Islet of Langerhans (tissue), 1 donor: ENCODE measurements around the gene KIF20B.
"Not testable (repeated sequence)": the region's sequence is repeated elsewhere in the genome, so short reads cannot be mapped to it uniquely, and the experiment has no call there.

ENCODE experiments used
- FAIRE-seq: peaks from one replicate; lab custom pipeline; 2011; peaks lifted over from hg19 to GRCh38; lab: Jason Lieb, UNC

The KIF20B gene

DNA sequence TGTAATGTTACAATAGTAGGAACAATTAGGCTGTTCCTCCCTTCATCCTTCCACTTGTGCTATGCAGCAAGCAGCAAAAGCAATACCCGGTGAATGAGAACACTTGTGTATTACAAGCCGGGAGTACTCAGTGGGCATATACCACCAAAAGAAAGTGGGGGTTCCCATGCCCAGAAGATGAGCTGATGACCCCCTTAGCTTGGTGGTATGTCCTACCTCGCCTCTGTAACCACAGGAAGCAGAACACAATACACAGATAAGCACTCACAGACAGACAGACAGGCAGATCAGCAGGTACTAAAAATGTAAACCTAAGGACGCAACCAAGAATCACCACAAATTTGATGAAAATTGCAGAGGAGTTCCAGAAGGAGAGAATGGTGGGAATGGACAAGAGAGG, 15.5 kb upstream of the KIF20B start:
- no peak for FAIRE-seq

DNA sequence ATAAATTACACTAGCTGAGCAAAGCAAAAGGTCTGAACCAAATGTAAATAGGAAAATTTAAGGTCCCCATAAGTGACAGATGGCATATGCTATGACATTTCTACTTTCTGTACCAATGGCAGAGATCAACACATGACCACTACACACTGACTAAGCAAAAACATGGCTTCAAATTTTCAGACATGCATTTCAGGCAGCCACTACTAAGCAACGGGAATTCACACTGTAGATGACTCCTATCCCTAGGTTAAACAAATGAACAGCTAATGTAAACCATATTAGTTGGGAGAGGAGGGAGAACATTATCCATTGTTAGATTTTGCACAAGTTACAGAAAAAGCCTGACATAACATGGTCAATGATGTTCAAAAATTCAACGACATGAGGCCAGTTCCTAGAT, 11.4 kb upstream of the KIF20B start:
- no peak for FAIRE-seq

DNA sequence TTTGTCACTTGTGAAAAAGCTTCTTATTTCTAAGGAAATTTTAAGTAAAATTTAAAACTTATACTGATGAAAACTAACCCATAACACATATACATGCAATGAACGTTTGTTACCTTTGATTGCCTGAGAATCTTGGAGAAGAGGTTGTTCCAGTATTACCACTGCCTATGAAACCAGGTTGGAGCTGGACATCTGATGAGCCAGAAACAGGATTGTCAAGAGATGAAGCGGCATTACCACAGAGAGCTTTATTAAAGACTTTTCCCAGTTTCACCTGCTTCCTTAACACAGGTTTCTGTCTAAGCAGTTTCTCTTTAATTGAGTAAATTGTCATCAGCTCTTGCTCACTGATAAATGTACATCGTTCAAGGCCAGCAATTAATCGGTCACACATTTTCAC, 9.0 kb upstream of the KIF20B start:
- FAIRE-seq: no peak

DNA sequence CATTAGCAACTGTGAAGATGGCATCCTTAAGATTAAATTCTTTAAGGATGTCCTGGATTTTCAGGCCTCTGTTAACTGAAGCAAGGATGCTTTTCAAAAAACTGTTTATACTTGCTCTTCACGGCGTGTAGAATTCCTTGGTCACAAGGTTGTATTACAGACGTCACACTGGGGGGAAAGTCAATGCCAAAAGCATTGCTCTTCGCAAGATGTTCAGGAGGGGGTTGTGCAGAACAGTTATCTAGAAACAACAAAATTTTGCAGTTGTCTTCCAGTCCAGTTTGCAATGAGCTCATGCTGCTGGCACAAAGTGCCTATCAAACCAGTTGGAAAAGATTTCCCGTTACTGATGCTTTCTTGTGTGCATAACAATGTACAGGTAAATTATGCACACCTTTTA, 8.2 kb upstream of the KIF20B start:
- FAIRE-seq: no peak

DNA sequence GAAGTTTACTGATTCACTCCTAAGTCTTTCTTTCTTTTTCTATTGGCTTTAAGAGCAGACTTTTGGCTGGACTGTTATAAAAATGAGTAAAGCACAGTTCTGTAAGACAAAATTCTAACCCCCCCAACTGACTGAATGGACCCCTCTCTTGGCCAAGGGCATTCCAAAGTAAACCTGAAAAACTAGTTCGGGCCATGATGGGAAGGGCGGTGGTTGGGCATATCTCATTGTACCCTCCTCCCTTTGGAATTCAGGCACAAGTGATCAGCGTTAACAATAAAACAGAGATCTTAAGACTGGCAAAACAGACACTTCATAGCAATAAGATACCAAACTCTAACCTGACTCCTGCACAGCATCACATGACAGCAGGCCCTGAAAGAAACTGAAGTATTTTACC, 6.1 kb upstream of the KIF20B start:
- no peak for FAIRE-seq

DNA sequence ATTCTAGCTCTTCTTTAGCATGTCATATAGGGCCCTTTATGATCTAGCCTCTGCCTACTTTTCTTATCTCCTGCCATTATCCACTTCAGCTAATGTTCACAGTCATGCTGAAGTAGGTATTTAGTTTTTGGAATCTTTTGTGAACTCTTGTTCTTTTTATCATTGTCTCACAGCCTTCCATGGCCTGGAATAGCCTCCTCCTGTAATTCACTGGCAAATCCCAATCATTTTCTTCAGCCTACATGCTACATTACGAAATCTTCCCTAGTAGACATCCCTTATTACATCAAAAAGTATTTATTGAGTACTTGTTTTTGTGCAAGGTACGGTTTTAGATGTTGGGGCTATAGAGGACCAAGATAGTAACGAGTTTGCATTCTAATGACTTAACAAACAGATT, 3.4 kb upstream of the KIF20B start:
- no peak for FAIRE-seq

DNA sequence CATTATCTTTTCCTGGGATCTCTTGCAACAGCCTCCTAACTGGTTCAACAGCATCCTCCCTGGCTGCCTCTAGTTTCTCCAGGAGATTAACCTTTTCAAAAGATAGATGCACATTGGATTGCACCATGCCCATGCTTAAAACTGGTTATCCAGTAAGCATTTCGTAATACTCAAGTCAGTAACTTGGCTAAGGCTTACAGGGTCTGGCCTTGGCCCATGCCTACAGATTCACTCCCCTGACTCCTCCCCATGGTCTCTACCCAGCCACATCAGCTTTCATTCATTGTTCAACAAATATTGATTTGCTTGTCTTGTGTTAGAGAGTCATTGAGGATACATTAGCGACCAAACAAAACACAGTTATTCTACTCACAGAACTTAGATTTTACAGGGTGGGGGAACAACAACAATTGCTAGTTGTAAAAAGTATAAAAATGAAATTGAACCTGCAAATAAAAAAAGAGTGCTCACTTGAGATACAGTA, 1.8 kb upstream of the KIF20B start:
- no peak for FAIRE-seq

DNA sequence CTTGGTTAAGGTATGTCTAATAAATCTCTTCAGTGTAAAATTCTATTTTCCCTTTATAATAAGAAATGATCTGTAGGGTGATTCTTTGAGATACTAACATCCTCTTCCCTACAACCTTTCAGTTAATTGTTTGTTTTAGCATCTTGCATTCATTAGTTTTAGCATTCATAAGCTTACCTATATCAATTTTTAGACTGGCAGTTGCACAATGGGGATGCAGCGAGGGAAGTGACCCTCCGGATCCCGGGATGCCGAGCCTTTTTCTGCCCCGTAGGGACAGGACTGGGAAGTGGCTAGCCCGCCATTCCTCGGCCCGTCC, 508 bp upstream of the KIF20B start:
- FAIRE-seq: no peak

DNA sequence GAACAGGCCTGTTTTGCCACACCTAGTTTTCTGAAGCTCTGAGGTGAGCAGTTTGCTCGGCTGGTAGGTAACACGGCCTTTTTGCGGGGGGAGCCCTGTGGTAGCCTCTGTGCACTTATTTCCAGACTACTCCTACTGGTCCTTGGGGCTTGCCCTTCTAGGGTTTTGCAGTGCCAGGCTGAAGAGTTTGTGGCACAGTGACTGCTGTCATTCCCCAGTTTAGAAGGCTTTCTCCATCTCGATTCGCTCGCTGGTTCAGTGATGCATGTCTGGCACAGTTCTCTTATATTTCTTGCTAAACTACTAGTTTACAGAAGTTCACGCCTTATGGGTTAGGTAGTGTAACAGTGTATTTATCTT, 711 bp downstream of the KIF20B start:
- no peak for FAIRE-seq

DNA sequence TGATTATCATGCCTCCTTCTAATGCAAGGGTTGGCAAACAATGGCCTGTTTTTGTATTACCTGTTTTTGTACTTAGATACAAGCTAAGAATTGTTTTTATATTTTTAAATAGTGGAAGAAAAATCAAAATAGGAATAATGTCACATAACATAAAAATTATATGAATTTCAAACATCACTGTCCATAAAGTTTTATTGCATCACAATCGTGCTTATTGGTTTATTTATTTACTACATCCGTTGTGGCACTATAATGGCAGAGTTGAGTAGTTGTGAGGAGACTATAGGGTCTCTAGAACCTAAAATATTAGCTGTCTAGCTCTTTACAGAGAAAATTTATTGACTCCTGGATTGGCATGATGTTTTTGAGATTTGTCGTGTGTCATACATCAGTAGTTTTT, 4.1 kb downstream of the KIF20B start:
- no peak for FAIRE-seq

DNA sequence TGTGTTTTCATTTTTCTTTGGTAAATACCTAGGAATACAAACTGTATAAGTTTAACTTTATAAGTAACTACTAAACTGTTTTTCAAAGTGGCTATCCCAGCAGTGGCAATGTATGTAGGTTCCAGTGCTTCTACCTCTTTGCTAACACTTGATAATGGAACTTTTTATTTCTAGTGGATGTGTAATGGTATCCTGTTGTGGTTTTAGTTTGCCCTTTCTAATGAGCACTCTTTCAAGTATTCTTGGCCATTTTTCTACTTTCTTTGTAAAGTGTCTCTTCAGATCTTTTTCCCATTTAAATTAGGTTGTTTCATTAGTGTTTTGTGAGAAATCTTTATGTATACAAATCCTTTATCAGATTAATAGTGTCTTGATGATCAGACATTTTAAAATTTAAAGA, 4.6 kb downstream of the KIF20B start:
- no peak for FAIRE-seq

DNA sequence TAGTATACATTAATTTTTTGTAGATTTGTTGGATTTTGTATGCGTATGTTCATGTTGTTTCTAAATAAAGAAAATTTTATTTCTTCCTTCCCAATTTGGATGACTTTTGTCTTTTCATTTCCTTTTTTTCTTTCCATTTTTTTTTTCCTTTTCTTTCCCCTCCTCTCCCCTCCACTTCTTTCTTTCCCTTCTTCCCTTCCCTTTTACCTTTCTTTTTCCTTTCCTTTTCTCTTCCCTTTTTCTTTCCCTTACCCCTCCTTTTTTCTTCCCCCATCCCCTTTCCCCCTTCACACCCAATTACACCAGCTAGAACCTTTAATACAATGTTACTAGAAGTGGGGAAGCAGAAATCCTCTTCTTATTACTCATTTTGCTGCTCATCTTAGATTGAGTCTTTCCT, 6.0 kb downstream of the KIF20B start:
- no peak for FAIRE-seq

DNA sequence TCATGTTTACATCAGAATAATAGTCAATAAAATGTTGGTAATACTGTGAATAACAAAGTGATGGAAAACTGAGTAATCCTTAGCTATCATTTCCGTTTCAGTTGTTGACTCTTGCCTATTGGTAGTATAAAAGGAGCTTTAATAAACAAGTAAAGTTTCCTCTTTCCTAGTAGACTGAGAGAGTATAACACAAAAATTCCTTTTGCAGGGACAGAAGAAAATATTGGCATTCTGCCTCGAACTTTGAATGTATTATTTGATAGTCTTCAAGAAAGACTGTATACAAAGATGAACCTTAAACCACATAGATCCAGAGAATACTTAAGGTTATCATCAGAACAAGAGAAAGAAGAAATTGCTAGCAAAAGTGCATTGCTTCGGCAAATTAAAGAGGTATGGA, 9.4 kb downstream of the KIF20B start:
- no peak for FAIRE-seq

DNA sequence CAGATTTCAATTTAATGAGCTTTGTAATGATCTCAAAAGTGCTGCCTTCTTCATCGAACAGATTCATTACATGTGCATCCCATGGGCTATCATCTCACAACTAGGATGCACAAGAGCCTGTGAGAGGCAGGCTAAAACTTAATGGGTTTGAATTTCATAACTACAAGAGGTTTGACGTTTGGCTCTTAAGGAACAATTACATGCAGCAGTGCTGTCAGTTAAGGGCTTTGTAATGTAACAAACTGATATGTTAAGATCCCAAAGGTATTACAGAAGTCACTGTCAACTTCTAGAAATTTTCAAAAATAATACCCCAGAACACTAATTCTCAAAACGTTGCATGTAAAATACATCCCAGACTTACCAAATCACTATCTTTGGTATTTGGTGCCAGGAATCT, 33.2 kb downstream of the KIF20B start:
- FAIRE-seq: no peak

DNA sequence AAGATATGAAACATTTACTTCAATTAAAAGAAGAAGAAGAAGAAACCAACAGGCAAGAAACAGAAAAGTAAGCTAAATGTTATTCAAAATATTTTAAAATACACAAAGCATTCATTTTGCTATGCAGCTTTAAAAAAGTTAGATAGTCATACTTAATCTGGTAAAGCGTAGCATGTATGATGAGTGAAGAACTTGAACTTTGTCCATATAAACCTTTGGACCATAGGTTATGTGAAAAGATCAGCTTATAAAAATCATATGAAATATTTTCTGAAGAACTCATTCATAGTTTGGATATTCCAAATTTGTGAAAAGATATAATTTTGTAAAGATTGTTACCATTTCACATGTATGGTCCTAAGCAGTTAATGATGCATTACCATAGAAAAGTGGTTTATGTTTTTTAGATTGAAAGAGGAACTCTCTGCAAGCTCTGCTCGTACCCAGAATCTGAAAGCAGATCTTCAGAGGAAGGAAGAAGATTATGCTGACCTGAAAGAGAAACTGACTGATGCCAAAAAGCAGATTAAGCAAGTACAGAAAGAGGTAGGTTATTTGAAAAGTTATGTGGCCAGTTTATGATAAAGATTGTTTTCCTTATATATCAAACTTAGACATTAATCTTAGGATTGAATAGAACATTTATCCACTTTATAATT, 37.3 kb downstream of the KIF20B start:
- no peak for FAIRE-seq

DNA sequence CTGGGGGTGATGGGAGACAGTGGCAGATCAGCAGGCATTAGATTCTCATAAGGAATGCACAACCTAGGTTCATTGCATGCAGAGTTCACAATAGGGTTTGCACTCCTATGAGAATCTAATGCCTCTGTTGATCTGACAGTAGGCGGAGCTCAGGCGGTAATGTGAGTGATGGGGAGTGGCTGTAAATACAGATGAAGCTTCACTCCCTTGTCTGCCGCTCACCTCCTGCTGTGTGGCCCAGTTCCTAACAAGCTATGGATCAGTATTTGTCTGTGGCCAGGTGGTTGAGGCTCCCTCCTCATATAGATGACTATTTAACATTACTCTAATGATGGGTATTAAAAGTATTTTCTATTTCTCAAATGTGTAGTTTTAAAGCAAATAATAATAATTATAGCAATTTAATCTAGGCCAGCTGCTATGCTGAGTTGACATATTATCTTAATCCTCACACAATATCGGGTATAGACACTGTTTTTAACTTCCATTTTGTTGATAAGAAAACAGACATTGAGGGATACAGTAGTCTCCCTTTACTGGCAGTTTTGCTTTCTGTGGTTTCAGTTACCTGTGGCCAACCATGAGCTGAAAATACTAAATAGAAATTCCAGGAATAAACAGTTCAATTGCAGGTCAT, 39.9 kb downstream of the KIF20B start:
- no peak for FAIRE-seq

DNA sequence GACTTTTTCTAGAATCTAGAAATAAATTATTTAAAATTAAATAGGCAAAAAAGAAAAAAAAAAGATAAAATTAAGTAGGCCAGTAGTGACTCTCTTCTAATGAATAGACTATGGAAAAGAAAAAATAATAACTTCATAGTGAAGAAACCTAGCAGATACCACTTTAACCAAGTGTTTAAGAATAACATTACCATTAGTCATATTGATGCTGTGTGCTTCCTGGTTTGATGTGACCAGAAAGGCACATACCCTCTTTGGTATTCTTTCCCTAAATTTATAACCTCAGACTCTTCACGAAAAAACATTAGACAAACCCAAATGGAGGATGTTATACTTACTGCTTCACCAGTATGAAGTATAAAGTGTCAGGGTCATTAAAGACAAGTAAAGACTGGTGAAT, 42.6 kb downstream of the KIF20B start:
- FAIRE-seq: no peak

DNA sequence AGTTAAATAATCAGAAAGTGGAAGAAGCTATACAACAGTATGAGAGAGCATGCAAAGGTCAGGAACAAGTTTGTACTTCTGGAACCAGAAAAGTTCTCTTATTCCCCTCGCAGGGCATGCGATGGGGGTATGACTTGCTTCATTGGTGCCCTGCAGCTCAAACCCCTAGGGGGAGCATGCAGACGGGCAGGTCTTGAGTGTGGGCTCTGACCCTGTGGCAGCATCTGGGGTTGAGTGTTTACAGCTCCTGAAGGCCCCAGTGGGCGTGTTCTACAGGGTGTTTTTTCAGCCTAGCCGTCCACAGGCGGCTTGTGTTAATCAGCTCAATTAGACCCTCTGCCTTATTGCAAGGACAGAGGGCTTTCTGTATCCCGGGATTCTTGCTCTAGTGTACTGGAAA, 44.5 kb downstream of the KIF20B start:
- FAIRE-seq: no peak

DNA sequence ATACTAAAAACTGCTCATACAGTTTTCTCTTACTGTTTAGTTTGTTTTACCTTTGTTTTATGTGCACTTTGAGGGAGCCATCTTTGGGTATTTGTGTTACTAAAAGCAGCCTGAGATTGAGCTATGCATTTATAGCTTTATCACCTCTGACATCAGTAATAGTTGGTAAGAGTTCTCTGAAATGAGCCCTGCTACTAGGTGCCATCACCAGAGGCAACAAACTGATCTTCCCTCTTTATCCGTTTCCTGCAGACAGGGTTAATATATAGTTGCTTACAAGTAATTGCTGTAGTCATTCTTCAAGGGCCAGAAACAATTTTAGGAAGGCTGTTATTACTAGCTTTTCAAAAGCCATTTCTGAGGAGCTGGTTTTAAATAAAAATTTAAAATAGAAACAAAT, 49.1 kb downstream of the KIF20B start:
- FAIRE-seq: no peak

DNA sequence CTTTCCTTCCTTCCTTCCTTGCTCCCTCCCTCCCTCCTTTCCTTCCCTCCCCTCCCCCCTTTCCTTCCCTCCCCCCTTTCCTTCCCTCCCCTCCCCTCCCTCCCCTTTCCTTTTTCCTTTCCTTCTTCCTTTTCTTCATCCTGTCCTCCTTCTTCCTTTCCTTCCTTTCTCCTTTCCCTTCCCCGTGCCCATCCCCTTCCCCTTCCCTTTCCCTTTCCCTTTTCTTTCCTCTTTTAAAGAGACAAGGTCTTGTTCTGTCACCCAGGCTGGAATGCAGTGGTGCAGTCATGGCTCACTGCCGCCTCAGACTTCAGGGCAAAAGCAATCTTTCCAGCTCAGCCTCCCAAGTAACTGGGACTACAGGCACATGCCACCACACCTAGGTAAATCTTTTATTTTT, 54.0 kb downstream of the KIF20B start:
- no peak for FAIRE-seq

DNA sequence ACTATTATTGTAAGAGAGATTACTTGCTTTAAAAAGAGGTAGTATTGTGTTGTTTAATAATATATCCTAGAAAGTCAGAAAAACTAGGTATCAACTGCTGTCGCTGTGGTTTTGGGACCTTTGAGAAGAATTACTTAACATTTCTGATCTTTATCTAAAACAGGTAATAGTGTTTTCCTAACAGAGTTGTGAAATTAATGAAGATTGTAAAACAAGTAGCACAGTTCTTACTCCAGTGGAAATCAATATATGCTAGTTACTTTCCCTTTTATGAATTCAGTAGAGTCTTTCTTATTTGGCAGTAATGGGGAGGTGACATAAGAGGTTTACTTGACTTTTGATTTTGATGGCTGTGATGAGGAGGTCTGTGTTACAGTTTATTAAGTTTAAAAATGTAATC, 58.1 kb downstream of the KIF20B start:
- no peak for FAIRE-seq

DNA sequence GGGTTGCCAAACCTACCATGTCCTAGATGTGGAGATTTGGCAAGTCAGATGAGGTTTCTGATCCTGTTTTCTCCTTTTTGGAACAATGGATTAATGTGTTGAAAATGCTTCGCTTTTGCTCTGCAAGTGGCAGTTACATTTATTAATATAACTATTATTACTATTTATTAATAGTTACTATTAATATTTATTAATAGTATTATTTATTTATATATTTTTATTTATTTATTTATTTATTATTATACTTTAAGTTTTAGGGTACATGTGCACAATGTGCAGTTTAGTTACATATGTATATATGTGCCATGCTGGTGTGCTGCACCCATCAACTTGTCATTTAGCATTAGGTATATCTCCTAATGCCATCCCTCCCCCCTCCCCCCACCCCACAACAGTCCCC, 62.3 kb downstream of the KIF20B start:
- FAIRE-seq: not testable (repeated sequence)

DNA sequence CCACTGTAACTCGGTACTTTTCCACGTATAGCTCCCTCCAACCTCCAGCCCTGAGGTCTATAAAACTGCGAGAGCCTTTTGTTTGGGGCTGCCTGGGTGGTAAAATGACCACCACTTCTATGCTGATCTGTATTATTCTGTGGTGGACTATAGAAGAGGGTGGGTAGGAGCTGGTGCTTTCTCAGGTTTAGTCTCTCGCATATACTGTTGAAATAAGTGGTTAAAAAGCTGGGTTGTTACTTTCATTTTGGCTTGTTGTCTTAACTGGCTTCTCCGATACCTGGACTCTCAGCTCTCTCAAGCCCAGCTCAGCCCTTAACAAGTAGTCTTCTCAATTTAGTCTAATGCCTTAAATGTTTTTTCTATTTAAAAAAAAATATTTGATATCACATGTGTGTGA, 70.3 kb downstream of the KIF20B start:
- FAIRE-seq: no peak

DNA sequence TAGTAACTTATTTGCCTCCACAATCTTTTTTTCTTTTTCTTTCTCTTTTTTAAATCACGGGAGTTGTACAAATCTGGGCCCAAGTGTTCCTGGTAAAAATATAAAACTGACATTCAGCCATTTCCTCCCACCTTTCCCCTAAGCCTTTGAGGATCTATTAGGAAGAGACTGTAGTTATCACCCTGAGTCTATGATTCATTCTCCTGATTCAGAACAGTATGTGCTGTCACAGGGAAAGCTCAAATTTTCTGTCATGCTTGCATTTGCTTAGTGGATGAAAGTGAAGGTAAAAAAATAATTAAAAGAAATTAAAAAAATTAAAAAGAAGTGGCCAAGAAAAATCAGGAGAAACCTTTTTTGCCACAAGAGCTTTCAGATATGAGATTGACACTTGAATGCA, 71.7 kb downstream of the KIF20B start:
- no peak for FAIRE-seq

DNA sequence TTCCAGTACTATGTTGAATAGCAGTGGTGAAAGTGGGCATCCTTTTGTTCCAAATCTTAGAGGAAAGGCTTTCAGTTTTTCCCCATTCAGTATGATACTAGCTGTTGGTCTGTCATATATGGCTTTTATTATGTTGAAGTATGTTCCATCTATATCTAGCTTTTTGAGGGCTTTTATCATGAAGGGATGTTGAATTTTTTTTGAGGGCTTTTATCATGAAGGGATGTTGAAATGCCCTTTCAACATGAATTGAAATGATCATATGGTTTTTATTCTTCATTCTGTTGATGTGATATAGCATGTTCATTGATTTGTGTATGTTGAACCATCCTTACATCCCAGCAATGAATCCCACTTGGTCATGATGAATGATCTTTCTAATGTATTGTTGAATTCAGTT, 75.3 kb downstream of the KIF20B start:
- no peak for FAIRE-seq
